Fibroblast of peridontal ligament (primary cell): ENCODE results near the gene GNAQ.
"Not testable (repeated sequence)": the region's sequence is repeated elsewhere in the genome, so short reads cannot be mapped to it uniquely, and the experiment has no call there.

Experiments
- DNase-seq: peaks from one replicate; pipeline ENCODE4 v3.0.0-alpha.2; 2010; ENCODE audit errors: extremely low read depth

Gene GNAQ

GRCh38 chr9:77731008-77731698 lies 300.5 kb downstream of the GNAQ start:
- no peak for DNase-seq

DNA sequence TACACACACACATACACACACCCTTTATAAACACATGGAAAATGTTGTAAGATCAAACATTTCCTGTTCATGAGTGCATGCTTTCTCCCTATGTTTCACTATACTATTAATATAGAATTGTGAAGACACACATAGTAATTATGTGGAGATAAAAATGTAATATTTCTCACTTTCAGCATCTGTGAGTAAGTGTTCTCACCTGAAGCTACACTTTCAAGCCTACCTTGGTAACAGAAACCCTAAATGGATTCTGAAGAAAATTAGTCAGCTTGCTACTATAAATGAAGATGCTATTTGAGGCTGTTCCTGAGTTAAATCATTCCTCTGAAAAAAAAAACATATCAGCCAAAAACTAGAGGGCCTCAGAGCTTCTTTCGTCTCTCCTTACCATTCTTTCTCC lies 302.4 kb downstream of the GNAQ start:
- DNase-seq, result no peak

GRCh38 chr9:77726814-77727213 lies 304.8 kb downstream of the GNAQ start:
- no peak for DNase-seq

- peak; percentile 35 for DNase-seq
Observed at GRCh38 chr9:77726289-77726688, 305.3 kb downstream of the GNAQ start.

DNA sequence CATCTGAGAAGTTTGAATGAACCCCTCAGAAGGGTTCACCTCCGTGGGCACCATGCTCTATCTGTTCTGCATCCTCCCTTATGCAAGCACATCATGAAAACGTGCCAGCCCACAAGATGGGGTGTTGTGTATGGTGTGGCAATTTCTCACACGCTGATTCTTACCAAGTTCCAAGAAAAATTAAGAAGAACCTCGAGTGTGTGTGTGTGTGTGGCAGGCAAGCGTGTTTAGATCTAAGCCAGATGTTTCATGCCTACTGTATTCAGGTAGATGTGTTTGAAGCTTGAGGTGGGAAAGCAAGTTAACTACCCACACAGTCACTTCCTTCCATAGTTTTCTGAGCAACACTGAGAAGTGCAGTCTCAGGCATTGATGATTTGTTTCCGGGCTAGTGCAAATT lies 305.8 kb downstream of the GNAQ start:
- no peak for DNase-seq

DNA sequence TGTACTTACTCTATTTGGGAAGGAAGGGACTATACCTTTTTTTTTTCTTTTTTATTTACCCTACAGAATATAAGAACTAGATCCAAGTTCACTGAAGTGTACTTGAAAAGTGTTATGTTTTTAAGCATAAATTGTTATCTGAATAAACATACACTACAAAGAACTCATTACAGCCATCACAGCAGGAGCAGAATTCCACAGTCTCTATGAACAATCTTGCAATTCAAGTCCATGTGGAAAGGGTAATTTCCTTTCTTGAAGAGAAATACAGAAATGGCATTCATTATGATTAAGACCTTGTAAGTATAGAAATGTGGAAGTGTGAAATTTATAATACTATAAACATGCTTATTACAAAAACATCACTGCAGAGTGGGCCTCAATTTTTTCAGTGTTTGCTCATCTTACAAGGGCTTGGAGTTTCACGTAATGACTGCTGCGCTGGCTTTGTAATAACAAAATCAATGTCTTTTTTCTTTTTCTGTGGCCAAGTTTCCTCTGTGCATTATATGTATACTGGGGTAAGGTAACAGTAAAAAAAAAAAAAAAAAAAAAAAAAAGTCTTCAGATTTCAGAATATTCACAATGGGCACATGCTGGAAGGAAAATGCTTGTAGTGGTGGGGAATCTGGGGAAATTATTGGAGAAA lies 306.4 kb downstream of the GNAQ start:
- DNase-seq, result no peak

DNA sequence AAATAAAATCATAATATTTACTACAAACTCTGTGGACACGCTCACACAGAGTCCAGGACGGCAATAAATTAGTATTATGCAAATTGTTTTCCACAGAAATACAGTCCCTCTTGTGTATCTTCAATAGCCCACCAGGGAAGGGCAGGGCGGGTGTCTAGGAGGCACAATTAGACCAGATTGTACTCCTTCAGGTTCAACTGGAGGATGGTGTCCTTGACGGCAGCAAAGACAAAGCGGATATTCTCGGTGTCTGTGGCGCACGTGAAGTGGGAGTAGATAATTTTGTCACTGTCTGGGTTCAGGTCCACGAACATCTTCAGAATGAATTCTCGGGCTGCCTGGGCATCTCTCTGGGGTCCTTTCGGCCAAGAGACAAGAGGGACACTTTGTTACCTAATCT lies 310.5 kb downstream of the GNAQ start:
- DNase-seq, result not testable (repeated sequence)

GRCh38 chr9:77719321-77719720 lies 312.3 kb downstream of the GNAQ start:
- no peak for DNase-seq

DNA sequence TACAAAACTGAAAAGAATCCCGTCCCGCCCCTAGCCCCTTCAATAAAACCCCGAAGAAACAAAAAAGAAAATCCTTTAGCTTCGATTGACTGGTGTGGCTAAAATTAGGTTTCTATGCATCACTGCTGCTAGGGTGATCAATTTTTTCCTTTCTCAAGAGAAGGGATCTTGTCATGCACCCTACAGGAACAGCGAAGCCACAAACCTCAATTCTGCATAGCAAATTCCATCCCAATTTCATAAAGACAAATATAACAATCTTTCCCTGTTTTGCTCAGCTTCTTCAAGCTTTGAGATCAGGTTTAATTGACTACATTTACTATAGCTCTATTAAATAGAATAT lies 313.3 kb downstream of the GNAQ start:
- DNase-seq, result peak; percentile 58

DNA sequence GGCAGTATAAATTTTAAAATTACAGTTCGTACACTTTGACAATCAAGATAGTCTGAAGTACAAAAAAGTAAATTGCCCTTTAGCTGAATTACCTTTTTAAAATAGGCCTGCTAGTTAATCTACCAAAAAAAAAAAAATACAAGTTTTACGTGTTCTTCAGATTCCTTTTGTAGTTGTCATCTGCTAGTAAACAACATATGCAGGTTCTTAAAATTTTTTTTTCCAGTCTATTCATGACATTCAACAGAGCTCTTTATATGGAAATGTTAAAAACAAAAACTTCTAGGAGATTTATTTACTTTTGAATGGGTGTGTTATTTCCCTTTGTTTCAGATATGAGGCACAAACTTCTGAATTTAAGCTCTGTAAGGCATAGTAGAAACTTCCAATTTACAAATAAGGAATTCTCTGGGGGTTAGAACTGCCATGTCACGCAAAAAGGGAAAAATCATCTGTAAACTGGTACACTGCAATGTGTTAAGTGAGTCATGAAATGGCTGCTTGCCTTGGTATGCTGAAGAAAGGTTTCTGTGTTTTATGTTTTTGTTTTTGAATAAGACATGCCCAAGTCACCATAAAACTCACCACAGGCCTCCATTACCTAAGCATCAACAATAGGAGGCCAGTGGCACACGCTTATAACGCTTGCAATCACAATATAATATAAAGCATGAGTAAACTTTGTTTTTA lies 313.9 kb downstream of the GNAQ start:
- peak; percentile 91 for DNase-seq

DNA sequence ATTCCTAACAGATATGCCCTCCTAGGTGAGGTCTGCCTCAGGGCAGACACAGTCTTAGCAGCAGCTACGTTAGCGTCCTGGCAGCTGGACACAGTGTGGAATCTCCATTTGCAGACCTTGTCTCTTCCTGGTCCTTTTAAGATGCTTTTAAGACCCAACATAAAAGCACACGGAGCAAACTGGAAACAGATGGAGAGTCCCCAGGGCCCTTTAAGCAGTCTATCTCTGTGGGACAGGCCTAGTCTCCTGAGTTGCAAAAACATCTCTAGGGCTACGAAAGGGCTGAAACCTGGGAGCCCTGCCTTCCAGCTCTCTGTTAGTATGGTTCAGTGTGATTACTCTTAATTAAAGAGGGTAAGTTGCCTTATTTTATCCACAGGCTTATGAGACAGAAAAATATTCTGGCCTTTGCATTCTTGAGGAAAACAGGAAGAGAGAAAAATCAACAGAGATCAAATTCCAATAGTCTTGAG lies 317.5 kb downstream of the GNAQ start:
- peak; percentile 65 for DNase-seq

DNA sequence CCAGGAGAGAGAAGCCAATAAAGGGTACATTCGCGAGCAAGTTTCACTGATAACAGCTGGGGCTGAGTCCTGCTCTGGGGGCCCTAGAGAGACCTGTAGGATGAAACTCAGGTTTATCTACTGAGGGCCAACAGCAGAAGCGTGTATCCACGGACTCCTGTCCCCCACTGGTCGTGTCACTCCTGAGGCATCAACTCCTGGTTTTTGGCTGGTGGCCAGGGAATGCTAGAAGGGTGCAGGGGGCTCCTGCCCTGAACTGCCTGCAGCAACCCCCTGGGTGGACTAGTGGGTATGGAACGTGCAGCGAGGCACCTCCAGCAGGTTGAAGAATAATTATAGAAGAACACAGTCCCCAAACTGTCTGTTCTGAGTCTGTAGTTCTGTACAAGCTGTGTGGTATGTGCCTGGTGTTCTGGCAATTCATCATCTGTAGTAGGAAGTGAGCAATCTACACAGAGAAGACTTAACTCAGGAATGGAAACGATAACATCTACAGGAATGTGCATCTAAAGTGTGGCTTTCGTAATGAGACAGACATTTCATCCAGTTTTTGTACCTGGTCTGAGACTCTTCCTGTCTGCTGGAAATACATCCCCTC lies 319.0 kb downstream of the GNAQ start:
- DNase-seq, result peak; percentile 49

GRCh38 chr9:77710965-77711648 lies 320.5 kb downstream of the GNAQ start:
- DNase-seq, result no peak

GRCh38 chr9:77710316-77710715 lies 321.3 kb downstream of the GNAQ start:
- no peak for DNase-seq

DNA sequence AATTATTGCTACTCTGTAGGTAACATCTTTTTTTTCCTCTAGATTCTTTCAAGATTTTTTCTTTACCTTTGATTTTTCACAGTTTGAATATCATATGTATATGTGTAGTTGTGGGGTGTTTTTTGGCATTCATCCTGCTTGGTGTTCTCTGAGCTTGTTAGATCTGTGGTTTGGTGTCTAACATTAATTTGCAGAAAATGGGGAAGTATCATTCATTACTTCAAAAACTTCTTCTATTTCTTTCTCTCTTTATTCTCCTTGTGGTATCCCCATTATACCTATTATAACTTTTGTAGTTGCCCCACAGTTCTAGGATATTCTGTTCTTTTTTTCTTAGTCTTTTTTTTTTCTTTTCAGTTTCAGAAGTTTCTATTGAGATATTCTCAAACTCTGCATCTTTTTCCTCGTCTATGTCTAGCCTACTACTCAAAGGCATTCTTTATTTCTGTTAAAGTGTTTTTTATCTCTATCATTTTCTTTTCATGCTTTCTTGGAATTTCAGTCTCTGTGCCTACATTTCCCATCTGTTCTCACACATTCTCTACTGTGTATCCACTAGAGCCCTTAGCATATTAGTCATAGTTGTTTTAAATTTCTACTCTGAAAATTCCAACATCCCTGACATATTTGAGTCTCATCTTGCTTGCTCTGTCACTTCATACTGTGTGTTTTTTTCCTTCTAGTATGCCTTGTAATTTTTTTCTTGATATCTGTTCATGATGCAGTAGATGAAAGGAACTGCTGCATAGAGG lies 323.4 kb downstream of the GNAQ start:
- peak; percentile 55 for DNase-seq

- peak; percentile 98 for DNase-seq
Observed at GRCh38 chr9:77707383-77708063, 324.1 kb downstream of the GNAQ start.

GRCh38 chr9:77705636-77706035 lies 326.0 kb downstream of the GNAQ start:
- no peak for DNase-seq

- DNase-seq, result not testable (repeated sequence)
Observed at GRCh38 chr9:77702521-77703390, 328.9 kb downstream of the GNAQ start.

GRCh38 chr9:77697238-77697984 lies 334.2 kb downstream of the GNAQ start:
- no peak for DNase-seq
